ENCODE measurements around the gene TMA7.
"Not testable (repeated sequence)": the region's sequence is repeated elsewhere in the genome, so short reads cannot be mapped to it uniquely, and the experiment has no call there.

TMA7 gene

DNA sequence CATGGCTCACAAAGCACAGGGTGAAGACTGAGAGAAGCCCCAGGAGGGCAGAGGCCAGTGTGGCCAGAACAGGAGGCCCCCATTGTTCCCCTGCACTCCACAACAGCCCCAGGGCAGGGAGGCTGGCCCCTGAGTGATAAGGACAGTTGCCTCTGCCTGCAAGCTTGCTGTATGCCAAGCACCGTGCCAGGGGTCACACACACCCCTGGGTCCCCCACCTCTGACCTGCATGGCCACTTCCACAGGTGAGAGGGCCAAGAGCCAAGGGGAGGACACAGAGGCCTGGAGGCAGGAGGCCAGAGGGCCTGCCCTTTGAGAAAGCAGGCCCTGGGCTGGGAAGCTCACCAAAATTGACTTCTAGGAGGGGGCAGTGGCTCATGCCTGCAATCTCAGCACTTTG lies 30.2 kb downstream of the TMA7 start:
- DNase-seq = no peak

- DNase-seq = no peak
Measured at GRCh38 chr3:48472673-48472922, 32.5 kb downstream of the TMA7 start.

DNA sequence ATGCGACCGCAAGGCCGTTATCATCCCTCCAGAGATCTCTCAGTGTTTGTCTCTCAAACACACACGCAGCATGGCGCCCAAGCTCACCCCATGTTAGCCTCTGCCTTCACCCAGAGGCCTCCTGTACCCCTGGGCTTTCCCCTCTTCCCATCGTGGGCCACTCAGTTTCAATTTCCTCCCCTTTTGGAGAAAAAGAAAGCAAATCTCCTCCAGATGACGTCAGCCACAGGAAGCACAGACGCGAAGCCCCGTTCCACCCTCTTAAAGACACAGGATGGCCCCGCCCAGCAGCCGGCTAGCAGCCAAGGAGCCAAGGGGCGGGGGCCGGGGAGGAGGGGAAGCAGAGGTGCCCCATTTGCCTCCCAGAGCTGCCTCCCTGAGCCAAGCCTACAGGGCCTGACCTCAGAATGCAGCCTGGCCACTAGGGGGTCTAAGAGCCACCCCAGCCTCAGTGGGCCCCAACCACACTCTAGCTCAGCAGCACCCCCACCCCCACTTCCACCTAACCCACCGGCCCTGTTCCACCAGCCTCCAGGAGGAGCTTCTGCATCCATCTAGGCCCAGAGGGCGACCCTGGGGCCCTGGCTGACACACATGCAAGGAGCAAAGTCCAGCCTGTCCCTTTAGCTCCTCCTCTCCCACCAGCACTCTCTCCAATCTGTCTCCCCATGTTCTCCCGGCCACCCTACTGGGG lies 33.0 kb downstream of the TMA7 start:
- DNase-seq = peak; percentile 54

GRCh38 chr3:48473617-48473952 lies 33.5 kb downstream of the TMA7 start:
- DNase-seq = peak; percentile 44

- DNase-seq = not testable (repeated sequence)
Measured at GRCh38 chr3:48474031-48474430, 34.0 kb downstream of the TMA7 start.

GRCh38 chr3:48474619-48475018 lies 34.6 kb downstream of the TMA7 start:
- DNase-seq = no peak

- no peak for DNase-seq
Measured at GRCh38 chr3:48475188-48475587, 35.1 kb downstream of the TMA7 start.

- DNase-seq = no peak
Measured at GRCh38 chr3:48476426-48477053, 36.5 kb downstream of the TMA7 start.

DNA sequence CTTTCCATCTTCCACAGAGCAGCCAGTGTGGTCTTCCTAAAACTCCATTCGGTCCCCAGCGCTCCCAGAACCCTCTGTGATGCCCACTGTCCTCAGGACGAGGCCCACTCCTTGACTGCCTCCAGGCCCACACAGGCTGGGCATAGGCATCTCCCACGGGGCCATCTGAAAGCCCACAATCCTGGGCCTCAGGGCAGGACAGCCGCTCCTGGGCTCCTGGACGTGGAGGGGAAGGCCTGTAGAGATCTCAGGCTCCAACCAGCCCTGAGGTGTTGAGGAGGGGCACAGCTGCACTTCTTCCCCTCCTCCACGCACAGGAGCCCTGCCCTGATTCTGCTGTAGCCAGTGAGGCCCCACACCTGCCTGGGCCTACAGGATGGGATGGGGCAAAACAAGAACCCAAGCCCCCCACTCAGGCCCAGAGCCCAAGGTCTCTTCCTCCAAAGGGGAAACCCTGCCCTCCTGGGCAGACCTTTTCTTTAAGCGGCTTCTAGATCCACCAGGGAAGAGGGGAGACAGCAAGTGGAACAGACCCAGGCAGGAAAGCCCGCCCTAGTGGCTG lies 38.0 kb downstream of the TMA7 start:
- DNase-seq = no peak

DNA sequence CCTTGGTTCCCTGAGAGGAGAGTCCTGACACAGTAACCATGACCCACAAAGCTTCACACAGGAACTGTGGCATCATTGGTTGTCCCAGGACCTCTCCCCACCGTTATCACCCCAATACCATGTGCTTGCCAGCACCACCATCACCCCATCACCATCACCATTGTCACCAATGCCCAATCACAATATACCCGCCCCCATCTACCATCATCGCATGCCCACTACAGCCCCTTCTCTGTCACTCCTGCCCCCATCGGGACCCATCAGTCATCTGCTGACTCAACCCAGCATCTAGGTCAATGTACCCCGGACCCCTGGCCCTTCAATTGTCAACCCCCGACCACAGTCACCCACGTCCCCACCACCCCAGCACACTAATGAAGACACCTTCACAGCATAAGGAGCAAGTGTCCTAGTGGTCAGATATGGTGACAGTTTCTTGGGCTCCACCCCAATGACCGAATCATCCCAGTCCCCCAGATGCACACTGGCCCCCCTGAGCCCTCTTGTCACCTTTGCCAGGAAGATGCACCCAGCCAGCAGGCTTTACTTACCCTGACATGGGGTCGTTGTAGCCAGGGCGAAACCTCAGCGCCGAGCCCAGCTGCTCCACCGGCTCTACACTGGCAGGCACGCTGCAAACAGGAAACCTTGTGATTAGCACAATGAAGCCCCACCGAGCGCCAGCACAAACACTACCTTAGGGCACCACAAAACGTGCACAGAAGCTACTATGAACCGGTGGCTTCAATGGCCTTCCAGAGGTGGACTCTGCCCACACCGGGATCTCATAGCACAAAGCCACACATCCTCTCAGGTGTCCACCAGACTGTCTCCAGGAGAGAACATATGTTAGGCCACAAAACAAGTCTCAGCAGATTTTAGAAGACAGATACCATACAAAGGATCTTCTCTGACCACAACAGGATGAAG lies 38.8 kb downstream of the TMA7 start:
- no peak for DNase-seq

GRCh38 chr3:48480891-48481290 lies 40.8 kb downstream of the TMA7 start:
- not testable (repeated sequence) for DNase-seq

GRCh38 chr3:48482822-48483221 lies 42.8 kb downstream of the TMA7 start:
- DNase-seq = not testable (repeated sequence)

DNA sequence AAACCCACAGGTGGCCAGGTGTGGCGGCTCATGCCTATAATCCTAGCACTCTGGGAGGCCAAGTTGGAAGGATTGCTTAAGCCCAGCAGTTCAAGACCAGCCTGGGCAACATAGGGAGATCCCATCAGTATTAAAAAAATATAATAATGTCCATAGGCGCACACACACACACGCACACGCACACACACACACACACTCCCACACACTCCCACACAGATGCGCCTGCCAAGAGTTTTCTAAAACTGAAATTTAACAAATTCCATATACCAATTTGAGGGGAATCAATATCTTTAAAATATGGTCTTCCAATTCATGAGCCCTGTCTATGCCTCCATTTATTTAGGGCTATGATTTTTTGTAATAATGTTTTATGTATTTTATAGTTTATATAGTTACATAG lies 46.9 kb downstream of the TMA7 start:
- no peak for DNase-seq

DNA sequence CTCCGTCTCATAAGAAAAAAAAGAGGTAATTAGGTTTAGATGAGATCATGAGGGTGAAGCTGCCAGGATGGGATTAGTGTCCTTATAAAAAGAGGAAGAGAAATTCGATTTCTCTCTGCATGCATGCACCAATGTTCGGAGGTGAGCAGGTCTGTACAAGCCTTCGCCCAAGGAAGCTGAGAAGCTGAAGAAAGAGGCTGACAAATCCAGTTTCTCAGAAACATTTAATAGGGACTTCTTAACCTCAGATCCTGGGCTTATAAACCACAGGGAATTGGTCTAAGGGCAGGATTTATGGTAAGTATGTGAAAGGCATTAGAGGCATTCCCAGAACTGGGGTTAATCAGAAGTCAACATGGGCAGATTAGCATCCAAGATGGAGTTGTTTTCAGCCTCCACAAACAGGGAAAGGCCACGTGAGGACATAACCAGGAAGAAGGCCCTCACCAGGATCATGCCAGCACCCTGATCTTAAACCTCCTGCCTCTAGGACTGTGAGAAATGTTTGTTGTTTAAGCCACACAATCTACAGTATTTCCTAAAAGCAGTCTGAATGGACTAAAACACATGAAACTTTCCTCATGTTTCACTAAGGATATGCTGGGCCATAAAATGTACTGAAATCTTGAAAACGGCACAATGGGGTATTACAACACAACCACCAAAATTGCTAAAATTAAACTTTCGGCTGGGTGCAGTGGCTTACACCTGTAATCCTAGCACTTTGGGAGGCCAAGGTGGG lies 52.6 kb downstream of the TMA7 start:
- DNase-seq = no peak

GRCh38 chr3:48493203-48493501 lies 53.1 kb downstream of the TMA7 start:
- DNase-seq = no peak
